Gastroesophageal sphincter (tissue), 4 donors: Measurements from ENCODE around the gene LYRM9. TPM values are rescaled to one million over a fixed set of nuclear protein-coding genes. Genes with fewer than 3 reads are reported as not detected.
"Not testable (repeated sequence)": the region's sequence is repeated elsewhere in the genome, so short reads cannot be mapped to it uniquely, and the experiment has no call there.

Experiments
- ATAC-seq: fragments of 150-250 bp; one replicate; pipeline ENCODE4 v1.9.1; 2016; ENCODE audit warnings: mild to moderate bottlenecking, moderate library complexity
- H3K27ac ChIP-seq, 4 donors: fragments of 200-600 bp; sonication (generic) in 3 of 4; 1 replicate in 3 of 4; 2 replicates in 1 of 4; pipeline ENCODE4 v1.5.1; 2016 to 2019
- H3K27me3 ChIP-seq: fragments of 200-600 bp; sonication (generic); one replicate; pipeline ENCODE4 v1.5.1; 2019
- H3K36me3 ChIP-seq, 2 donors: fragments of 200-600 bp; sonication (generic); one replicate each; pipeline ENCODE4 v1.5.1; 2019; ENCODE audit warnings: control low read depth in 1 of 2
- H3K4me1 ChIP-seq, 3 donors: fragments of 200-600 bp; sonication (generic); 1 replicate in 2 of 3; 2 replicates in 1 of 3; pipeline ENCODE4 v1.5.1; 2016 to 2019; ENCODE audit warnings: control low read depth in 2 of 3
- H3K4me3 ChIP-seq, 2 donors: fragments of 200-600 bp; sonication (generic); one replicate each; pipeline ENCODE4 v1.5.1; 2019; ENCODE audit warnings: mild to moderate bottlenecking in 1 of 2, moderate library complexity in 1 of 2
- H3K9me3 ChIP-seq, 3 donors: fragments of 200-600 bp; sonication (generic); one replicate each; pipeline ENCODE4 v1.5.1; 2017 to 2019; ENCODE audit warnings: control low read depth in 2 of 3
- EP300 ChIP-seq: sonication (generic); formaldehyde crosslinking; IDR thresholded peaks from one replicate; pipeline ENCODE4 v1.6.1; 2017; ENCODE audit warnings: antibody characterized with exemption, mild to moderate bottlenecking
- POLR2A ChIP-seq, 2 donors: fragments of 450-650 bp; IDR thresholded peaks; one replicate each; pipeline ENCODE4 v1.6.1; 2017; ENCODE audit warnings: antibody characterized with exemption in 2 of 2, mild to moderate bottlenecking in 2 of 2, moderate library complexity in 1 of 2
- POLR2AphosphoS5 ChIP-seq: sonication (generic); formaldehyde crosslinking; IDR thresholded peaks from one replicate; pipeline ENCODE4 v1.6.1; 2017; ENCODE audit warnings: antibody characterized with exemption
- WGBS, 2 donors: methylation state at CpG; one replicate each; pipeline ENCODE4 v1.1.5; 2018; ENCODE audit warnings: low coverage in 1 of 2; 5-methylcytosine and 5-hydroxymethylcytosine counted together
- total RNA-seq, 4 donors: library from RNA; depleted of rRNA; stranded (reverse); fragments of >200 nt; gene quantifications; one replicate each; pipeline ENCODE4 v1.1.0, GENCODE V29; 2016
- TF ChIP-seq, protein P1 (sequence below), 4 experiments: fragments of 200-600 bp in 2 of 4; fragments of 450-650 bp in 2 of 4; sonication (generic) in 1 of 4; IDR thresholded peaks; one replicate each; pipeline ENCODE4 v1.5.1; 2017 to 2019; ENCODE audit warnings: antibody characterized with exemption in 4 of 4, mild to moderate bottlenecking in 2 of 4, moderate library complexity in 2 of 4

Gene LYRM9
- total RNA-seq, 4 donors from 2014 or later = 11.1 to 30.3 (median 17.8) TPM

DNA sequence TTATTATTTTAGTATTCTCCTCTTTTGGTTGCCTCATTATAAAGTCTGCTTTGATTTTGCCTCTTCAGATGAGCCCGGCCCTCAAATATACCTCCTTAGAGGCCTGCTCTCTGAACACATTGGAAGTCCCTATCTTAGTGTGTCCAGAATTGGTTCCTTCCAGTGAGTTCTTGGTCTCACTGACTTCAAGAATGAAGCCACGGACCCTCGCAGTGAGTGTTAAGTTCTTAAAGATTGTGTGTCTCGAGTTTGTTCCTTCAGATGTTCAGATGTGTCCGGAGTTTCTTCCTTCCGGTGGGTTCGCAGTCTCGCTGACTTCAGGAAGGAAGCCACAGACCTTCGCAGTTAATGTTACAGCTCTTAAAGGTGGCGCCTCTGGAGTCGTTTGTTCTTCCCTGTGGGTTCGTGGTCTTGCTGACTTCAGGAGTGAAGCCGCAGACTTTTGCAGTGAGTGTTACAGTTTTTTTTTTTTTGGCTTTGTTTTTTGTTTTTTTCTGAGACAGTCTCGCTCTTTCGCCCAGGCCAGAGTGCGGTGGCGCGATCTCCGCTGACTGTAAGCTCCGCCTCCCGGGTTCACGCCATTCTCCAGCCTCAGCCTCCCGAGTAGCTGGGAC lies 47.0 kb downstream of the LYRM9 start:
- no peak overlapping the region for H3K27ac ChIP-seq
- H3K9me3 ChIP-seq = no peaks in the 10 kb centered on the region
- no peaks in the 10 kb centered on the region for H3K4me1 ChIP-seq
- no peaks in the 10 kb centered on the region for H3K36me3 ChIP-seq
- 83 to 90% methylated on average over 10 to 19 of the region's 23 CpGs for WGBS, 2 donors
- no peaks in the 10 kb centered on the region for H3K27me3 ChIP-seq
- ATAC-seq = no peak
- TF ChIP-seq EP300 (no peak), POLR2A (IDR thresholded peaks at IDR 0.05) (no peak), POLR2AphosphoS5 (no peak)
- TF ChIP-seq, protein P1, sequence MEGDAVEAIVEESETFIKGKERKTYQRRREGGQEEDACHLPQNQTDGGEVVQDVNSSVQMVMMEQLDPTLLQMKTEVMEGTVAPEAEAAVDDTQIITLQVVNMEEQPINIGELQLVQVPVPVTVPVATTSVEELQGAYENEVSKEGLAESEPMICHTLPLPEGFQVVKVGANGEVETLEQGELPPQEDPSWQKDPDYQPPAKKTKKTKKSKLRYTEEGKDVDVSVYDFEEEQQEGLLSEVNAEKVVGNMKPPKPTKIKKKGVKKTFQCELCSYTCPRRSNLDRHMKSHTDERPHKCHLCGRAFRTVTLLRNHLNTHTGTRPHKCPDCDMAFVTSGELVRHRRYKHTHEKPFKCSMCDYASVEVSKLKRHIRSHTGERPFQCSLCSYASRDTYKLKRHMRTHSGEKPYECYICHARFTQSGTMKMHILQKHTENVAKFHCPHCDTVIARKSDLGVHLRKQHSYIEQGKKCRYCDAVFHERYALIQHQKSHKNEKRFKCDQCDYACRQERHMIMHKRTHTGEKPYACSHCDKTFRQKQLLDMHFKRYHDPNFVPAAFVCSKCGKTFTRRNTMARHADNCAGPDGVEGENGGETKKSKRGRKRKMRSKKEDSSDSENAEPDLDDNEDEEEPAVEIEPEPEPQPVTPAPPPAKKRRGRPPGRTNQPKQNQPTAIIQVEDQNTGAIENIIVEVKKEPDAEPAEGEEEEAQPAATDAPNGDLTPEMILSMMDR (IDR thresholded peaks at IDR 0.05) = no peak
- H3K4me3 ChIP-seq = no peak overlapping the region

DNA sequence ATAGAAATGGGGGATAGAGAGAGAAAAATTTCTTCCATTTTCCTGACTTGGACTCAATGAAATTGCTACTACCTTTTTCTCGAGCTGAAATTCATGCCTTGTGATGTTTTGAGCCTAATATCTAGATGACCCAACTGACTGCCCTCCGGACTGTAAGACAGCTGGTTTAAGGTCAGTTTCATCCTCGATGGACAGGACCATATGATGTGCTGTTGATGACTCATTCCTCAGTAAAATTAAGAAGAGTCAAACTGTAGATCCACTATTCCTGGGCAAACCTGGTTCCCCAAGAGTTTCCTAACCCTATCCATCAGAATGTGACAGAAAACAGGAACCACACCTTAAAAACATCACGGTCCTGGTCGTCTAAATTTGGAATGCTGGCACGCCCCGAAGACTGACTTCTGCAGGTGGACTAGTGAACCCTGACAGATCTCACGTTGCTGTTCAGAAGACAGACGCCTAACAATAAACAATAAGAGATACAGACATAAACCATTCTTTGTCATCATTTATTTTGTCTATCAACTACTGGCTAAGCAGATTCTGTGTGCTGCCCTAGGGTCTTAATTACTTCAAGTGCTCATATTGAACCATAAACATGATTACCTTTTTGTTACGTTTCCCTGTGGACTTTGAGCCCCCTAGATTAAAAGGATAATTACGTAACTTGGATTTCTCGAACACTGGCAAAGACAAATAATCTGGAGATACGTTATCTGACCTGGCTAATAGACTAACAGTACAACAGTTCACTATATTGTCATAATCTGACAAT lies 47.7 kb downstream of the LYRM9 start:
- Histone ChIP-seq H3K27me3 (no peaks in the 10 kb centered on the region), H3K4me3 (no peak overlapping the region), H3K4me1 (no peaks in the 10 kb centered on the region), H3K27ac (no peak overlapping the region), H3K36me3 (no peaks in the 10 kb centered on the region), H3K9me3 (no peaks in the 10 kb centered on the region)
- whole genome bisulfite sequencing, 2 donors = 49 to 63% methylated on average over 13 of the region's 13 CpGs
- ATAC-seq = no peak
- TF ChIP-seq POLR2AphosphoS5 (no peak), EP300 (no peak), POLR2A (IDR thresholded peaks at IDR 0.05) (no peak)
- TF ChIP-seq, protein P1 (IDR thresholded peaks at IDR 0.05) = no peak

DNA sequence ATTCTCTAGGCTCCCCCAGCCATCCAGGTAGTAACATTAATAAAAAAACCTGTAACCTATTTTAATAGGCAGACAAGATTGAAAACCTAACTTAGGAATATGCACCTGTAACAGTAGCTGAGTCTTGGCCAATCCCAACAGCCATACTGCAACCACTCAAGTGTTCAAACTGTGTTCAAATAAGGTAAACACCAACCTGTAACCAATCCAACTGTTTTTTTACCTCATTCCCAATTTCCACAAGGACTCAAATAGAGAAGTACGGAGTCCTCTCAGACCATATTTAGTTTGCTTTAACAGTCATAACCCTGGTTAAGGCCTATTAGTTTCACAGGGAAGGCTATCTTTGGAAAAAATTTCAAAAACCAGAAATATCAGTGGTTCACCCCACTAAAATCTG lies 52.5 kb downstream of the LYRM9 start:
- ATAC-seq = no peak
- TF ChIP-seq, protein P1 (IDR thresholded peaks at IDR 0.05) = no peak
- TF ChIP-seq EP300 (no peak), POLR2AphosphoS5 (no peak), POLR2A (IDR thresholded peaks at IDR 0.05) (no peak)
- 100% methylated on average over 1 of the region's 1 CpG; no CpG with 5 or more reads in 1 of the 2 donors for WGBS, 2 donors
- H3K27me3 ChIP-seq = no peaks in the 10 kb centered on the region
- H3K4me1 ChIP-seq = no peaks in the 10 kb centered on the region
- H3K9me3 ChIP-seq = no peaks in the 10 kb centered on the region
- no peak overlapping the region for H3K27ac ChIP-seq
- H3K4me3 ChIP-seq = no peak overlapping the region
- no peaks in the 10 kb centered on the region for H3K36me3 ChIP-seq

DNA sequence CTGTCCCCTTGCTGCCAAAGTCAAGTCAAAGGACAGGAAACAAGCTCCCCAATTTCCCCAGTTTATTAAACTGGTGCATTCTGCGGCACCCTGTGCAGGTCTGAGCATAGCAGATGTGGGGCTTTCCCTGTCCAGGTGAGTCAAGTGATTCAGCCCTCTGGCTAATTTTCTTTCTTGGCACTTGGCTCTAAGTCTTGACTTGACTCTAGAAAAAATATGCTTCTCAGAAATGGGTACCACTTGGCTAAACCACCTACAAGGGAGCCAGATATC lies 52.8 kb downstream of the LYRM9 start:
- not testable (repeated sequence) for H3K27ac ChIP-seq, H3K9me3 ChIP-seq, ATAC-seq, H3K4me1 ChIP-seq, H3K4me3 ChIP-seq, H3K36me3 ChIP-seq, H3K27me3 ChIP-seq
- WGBS, 2 donors = no CpG with 5 or more reads among the region's 1 CpG

DNA sequence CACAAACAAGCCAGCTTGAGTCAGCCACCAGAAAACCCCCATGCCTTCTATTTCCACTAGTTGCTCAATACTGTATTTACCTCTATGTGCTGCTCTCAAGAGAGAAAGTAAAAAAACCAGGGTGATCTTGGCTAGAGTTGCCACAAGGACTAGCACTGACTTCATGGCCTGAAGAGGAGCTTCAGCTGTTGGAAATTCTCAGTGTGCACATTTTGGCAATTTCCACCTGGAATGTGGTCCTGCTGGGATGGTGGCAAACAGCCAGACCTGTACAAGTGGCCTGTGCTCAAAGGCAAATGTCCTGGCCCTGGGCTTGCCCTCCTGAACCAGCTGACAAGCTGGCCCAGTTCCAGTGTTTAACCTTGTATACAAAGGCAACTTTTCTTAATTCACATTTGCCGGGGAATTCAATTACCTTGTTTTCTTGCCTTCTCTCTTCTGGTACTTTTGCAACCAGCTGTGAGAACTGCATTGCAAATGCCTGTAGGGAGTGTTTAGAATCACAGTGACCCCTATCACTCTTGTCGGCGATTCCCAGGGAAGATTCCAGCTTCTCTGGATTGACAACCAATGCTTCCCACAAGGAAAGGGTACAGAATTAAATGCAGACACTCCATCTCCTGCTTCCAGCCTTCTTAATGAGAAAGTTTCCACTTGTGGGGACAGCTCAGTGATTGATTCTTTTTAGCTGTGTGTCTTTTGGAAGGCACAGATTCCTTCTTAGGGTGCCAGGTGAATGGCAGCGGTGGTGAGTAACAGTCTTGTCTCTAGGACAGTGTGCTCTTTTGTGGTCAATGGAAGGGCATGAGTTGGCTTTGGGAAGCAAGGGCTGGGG lies 53.4 kb downstream of the LYRM9 start:
- H3K27ac ChIP-seq, H3K9me3 ChIP-seq, H3K4me1 ChIP-seq, ATAC-seq, H3K4me3 ChIP-seq, H3K36me3 ChIP-seq, H3K27me3 ChIP-seq: not testable (repeated sequence)
- 17% methylated on average over 1 of the region's 4 CpGs; no CpG with 5 or more reads in 1 of the 2 donors for WGBS, 2 donors

DNA sequence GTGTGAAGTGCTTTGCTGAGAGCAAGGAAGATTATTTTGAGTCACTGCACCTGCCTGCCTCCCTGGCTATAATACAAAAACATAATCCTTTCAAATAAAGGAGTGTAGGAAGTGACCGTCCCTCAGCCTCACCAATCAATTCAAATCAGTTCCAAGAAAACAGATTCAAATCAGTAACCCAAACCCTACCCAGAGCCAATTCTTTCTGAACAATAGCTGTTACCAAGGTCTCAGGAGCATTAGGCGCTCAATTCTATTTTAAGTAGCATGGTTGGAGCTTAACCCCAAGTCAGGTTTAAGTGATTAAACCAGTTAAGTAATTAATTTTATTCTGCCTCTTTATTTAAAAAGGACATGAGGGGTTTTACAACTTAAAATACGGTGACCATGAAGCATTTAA lies 54.6 kb downstream of the LYRM9 start:
- H3K27me3 ChIP-seq, H3K27ac ChIP-seq, H3K4me1 ChIP-seq, ATAC-seq, H3K4me3 ChIP-seq, H3K9me3 ChIP-seq, H3K36me3 ChIP-seq: not testable (repeated sequence)
- no CpG with 5 or more reads among the region's 3 CpGs for WGBS, 2 donors

DNA sequence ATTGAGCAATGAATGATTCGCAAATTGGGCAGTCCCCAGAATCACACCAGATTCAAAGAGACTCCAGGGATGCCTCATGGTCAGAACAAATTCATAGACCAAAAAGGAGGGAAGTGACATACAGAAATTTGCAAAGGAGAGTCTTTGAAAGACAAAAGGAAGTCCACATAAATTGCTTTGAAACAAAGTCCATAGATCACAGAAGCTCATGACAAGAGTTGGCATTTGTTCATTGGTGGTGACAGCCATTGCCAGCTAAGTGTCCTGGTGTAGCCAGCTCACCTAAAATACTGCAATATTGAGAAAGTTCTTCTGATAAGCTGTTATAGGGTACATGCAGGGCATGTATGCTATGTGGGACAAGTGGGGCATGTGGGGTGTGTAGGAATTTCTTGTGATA lies 55.4 kb downstream of the LYRM9 start:
- not testable (repeated sequence) for ATAC-seq, H3K27ac ChIP-seq, H3K4me3 ChIP-seq, H3K4me1 ChIP-seq, H3K9me3 ChIP-seq, H3K27me3 ChIP-seq, H3K36me3 ChIP-seq
- WGBS, 2 donors = 89% methylated on average over 1 of the region's 1 CpG; no CpG with 5 or more reads in 1 of the 2 donors
